HepG2 (cell line): ENCODE results near the gene SNRNP200. TPM values are rescaled to one million over a fixed set of nuclear protein-coding genes. Genes with fewer than 3 reads are reported as not detected.

Experiments
- ARID3A ChIP-seq: IDR thresholded peaks from 2 replicates; pipeline ENCODE4 v1.6.1; 2012; ENCODE audit warnings: low read depth, low read length, improper control_type of control experiment
- ATF6 ChIP-seq: sonication (generic); formaldehyde crosslinking; conservative IDR thresholded peaks from 2 replicates; pipeline ENCODE4 v1.4.0; 2020; ENCODE audit warnings: missing genetic modification reagents
- DNMT3B ChIP-seq: conservative IDR thresholded peaks from 2 replicates; pipeline ENCODE4 v1.6.1; 2016; ENCODE audit warnings: missing biosample characterization, control low read depth
- ESRRA ChIP-seq: sonication (generic); formaldehyde crosslinking; IDR thresholded peaks from 2 replicates; pipeline ENCODE4 v1.5.1; 2020; ENCODE audit warnings: mild to moderate bottlenecking, low read depth, missing genetic modification reagents
- HCFC1 ChIP-seq: fragments of 150-350 bp; IDR thresholded peaks from 2 replicates; pipeline ENCODE4 v1.6.1; 2014; ENCODE audit warnings: low read depth, low read length
- IRF1 ChIP-seq: sonication (generic); formaldehyde crosslinking; IDR thresholded peaks from 2 replicates; pipeline ENCODE4 v1.4.0; 2020; ENCODE audit warnings: low read depth, mild to moderate bottlenecking, missing genetic modification reagents
- JUNB ChIP-seq: sonication (generic); formaldehyde crosslinking; IDR thresholded peaks from 2 replicates; pipeline ENCODE4 v1.8.0; 2022; ENCODE audit warnings: missing genetic modification reagents, mild to moderate bottlenecking, borderline replicate concordance
- PAX8 ChIP-seq: sonication (generic); formaldehyde crosslinking; IDR thresholded peaks from 2 replicates; pipeline ENCODE4 v1.8.0; 2022; ENCODE audit warnings: mild to moderate bottlenecking, missing genetic modification reagents, borderline replicate concordance
- SRY ChIP-seq: sonication (generic); formaldehyde crosslinking; IDR thresholded peaks from 2 replicates; pipeline ENCODE4 v1.8.0; 2022; ENCODE audit warnings: mild to moderate bottlenecking, missing genetic modification reagents
- ZNF558 ChIP-seq: sonication (generic); formaldehyde crosslinking; IDR thresholded peaks from 2 replicates; pipeline ENCODE4 v1.9.0; 2022; ENCODE audit warnings: mild to moderate bottlenecking, missing genetic modification reagents, borderline replicate concordance
- polyA plus RNA-seq, 8 experiments: library from polyadenylated mRNA; depleted of rRNA in 3 of 8; stranded (reverse) in 7 of 8; unstranded in 1 of 8; fragments of >200 nt; fragmentation: Illumina TruSeq in 4 of 8; extraction: Trizol in 4 of 8; gene quantifications; 2 replicates each; pipeline versions ENCODE4 v1.2.1 to v1.2.3, GENCODE V29; 2011 to 2016; ENCODE audit warnings: low read depth in 4 of 8, missing spikeins in 1 of 8, mixed read lengths in 1 of 8; ENCODE audit not compliant: insufficient read depth in 1 of 8
- total RNA-seq, 5 experiments: library from RNA; depleted of rRNA; stranded (reverse); fragments of >200 nt; fragmentation: Illumina TruSeq; extraction: Trizol; gene quantifications; 2 replicates each; pipeline ENCODE4 v1.2.3, GENCODE V29; 2016; ENCODE audit warnings: low read depth in 1 of 5

Gene SNRNP200
- total and polyA plus RNA-seq, 2 of the 13 experiments (the other 11 are each of a cell fraction or from before 2014, with no cell fraction given), result 99.0 to 232 TPM

- TF ChIP-seq IRF1 (CRISPR knock-in tag), result no peak
- no peak for TF ChIP-seq ATF6
- no peak for TF ChIP-seq PAX8 (CRISPR knock-in tag)
- no peak for TF ChIP-seq DNMT3B (CRISPR knock-in tag)
- no peak for TF ChIP-seq HCFC1
- no peak for TF ChIP-seq ARID3A
- TF ChIP-seq ESRRA (CRISPR knock-in tag), result no peak
- no peak for TF ChIP-seq SRY
- TF ChIP-seq JUNB (CRISPR knock-in tag), result no peak
- no peak for TF ChIP-seq ZNF558
Measured at GRCh38 chr2:96320326-96320725, 15.0 kb upstream of the SNRNP200 start (continued).
